Suprapubic skin (tissue), 4 donors: ENCODE data around the gene C20orf96.

Experiments used
- POLR2A ChIP-seq, 2 donors: fragments of 450-650 bp; IDR thresholded peaks; one replicate each; pipeline ENCODE4 v1.6.1; 2017; ENCODE audit warnings: antibody characterized with exemption in 2 of 2, mild to moderate bottlenecking in 2 of 2, moderate library complexity in 2 of 2
- POLR2AphosphoS5 ChIP-seq, 3 donors: sonication (generic); formaldehyde crosslinking; IDR thresholded peaks; one replicate each; pipeline ENCODE4 v1.6.1; 2017; ENCODE audit warnings: antibody characterized with exemption in 3 of 3
- TF ChIP-seq, protein P1 (sequence below), 2 donors: fragments of 200-600 bp in 1 of 2; fragments of 450-650 bp in 1 of 2; sonication (generic) in 1 of 2; IDR thresholded peaks; one replicate each; pipeline ENCODE4 v1.5.1; 2016 to 2019; ENCODE audit warnings: antibody characterized with exemption in 2 of 2, mild to moderate bottlenecking in 1 of 2, moderate library complexity in 1 of 2

- no peak for TF ChIP-seq POLR2AphosphoS5 (IDR thresholded peaks at IDR 0.05)
- TF ChIP-seq, protein P1, sequence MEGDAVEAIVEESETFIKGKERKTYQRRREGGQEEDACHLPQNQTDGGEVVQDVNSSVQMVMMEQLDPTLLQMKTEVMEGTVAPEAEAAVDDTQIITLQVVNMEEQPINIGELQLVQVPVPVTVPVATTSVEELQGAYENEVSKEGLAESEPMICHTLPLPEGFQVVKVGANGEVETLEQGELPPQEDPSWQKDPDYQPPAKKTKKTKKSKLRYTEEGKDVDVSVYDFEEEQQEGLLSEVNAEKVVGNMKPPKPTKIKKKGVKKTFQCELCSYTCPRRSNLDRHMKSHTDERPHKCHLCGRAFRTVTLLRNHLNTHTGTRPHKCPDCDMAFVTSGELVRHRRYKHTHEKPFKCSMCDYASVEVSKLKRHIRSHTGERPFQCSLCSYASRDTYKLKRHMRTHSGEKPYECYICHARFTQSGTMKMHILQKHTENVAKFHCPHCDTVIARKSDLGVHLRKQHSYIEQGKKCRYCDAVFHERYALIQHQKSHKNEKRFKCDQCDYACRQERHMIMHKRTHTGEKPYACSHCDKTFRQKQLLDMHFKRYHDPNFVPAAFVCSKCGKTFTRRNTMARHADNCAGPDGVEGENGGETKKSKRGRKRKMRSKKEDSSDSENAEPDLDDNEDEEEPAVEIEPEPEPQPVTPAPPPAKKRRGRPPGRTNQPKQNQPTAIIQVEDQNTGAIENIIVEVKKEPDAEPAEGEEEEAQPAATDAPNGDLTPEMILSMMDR (IDR thresholded peaks at IDR 0.05), result no peak
- TF ChIP-seq POLR2A (IDR thresholded peaks at IDR 0.05), result no peak
Measured at GRCh38 chr20:235891-236290, 54.7 kb downstream of the C20orf96 start.
